GM15510 (cell line): Measurements from ENCODE around the gene APOLD1.

Experiments used
- POLR2A ChIP-seq: IDR thresholded peaks from 3 replicates; pipeline ENCODE4 v1.6.1; 2011; ENCODE audit warnings: borderline replicate concordance; ENCODE audit not compliant: insufficient read length; ENCODE audit errors: extremely low read depth

APOLD1 gene

DNA sequence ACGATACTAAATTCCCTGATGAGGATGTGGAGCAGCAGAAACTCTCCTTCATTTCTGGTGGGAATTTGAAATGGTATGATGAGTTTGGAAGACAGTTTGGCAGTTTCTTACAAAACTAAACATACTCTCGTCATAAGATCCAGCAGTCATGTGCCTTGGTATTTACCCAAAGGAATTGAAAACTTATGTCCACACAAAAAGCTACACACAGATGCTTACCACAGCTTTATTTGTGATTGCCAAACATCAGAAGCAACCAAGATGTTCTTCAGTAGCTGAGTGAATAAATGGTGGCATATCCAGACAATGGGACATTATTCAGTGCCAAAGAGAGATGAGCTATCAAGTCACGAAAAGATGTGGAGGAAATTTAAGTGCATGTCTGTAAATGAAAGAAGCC is 10.7 kb upstream of the APOLD1 start:
- no peak for TF ChIP-seq POLR2A

DNA sequence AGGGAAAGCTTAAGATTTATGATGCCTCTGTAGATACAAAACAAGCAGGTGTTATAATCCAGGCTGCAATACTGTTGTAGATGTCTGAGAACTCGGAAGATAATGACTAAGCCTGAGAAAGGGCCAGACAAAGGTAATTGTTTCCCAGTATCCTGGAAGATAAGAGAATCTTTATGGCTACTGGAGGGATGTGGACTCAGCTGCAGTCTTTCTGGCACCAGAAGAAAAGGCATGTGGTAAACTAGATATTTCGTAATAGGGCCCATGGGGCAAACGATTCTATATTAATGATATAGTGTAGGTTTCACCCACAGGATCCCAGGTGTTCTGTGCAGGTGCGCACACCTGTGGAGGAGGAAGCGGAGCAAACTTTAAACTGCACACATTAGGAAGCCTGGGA is 9.2 kb upstream of the APOLD1 start:
- TF ChIP-seq POLR2A, result no peak

DNA sequence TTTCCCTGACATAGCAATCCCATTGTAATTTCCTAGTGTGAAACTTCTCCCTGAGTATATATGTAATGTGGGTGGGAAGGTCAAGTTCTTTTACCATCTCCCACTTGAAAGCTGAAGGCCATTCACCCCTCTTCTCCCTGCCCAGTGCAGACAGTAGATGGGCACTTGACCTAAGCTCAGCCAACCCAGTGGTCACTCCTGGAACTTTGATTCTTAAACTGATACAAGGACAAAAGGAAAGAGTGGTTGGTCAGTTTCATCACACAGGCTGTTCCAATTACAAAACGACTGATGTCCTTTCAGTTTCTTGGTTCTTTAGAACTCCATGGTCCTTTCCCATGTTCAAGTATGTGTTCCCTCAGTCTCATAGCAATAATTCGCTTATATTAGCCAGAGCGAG is 8.4 kb upstream of the APOLD1 start:
- no peak for TF ChIP-seq POLR2A

DNA sequence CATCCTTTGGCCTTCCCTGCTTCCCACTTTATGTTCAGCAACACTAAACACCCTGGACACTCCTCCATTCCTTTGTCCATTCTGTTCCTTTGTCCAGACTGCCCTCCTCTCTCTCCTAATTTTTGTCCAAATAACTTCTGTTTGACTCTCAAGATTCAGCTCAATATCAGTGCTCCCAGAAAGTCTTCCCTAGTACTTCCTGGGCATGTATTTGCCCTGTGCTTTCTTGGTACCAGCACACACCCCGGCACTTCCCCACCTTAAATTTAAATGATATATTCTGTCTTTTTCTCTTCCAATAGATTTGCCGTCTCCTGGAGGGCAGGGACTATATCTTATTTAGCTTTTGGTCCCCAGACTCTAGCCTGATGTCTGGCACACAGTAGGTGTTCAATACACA is 6.5 kb upstream of the APOLD1 start:
- no peak for TF ChIP-seq POLR2A

DNA sequence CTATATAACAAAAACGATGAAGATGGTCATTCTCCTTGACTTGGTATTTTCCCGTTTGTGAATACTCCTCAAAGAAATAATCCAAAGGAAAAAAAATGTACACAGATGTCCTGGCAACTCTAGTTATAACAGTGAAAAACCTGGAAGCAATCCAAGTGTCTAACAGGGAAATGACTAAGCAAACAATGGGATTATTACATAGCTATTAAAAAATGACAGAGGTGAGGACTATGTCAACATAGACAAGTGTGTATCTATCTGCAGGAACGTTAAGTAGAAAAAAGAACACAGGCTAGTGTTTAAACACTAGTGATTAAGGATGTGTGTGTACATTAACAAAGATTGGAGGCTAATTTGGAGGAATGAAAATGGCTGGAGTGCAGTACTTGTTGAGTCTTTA is 5.9 kb upstream of the APOLD1 start:
- no peak for TF ChIP-seq POLR2A

DNA sequence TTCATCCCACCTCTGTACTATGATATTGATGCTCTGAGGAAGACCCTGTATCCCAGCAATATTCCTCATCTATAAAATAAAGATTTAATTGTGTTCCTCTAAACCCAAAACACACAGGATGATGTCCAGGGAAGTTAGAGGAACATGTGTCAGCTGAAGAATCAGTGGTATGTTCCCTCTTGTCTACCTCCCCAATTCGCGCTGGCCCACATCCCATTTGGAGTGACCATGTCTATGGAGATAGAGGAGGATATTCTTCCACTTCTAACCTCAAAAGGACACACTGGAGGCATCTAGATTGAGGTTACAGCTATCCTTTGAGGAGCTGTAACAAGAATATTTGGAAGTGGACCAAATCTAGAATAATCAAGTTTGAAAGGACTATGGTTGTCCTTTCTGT is 1.3 kb upstream of the APOLD1 start:
- TF ChIP-seq POLR2A, result no peak

DNA sequence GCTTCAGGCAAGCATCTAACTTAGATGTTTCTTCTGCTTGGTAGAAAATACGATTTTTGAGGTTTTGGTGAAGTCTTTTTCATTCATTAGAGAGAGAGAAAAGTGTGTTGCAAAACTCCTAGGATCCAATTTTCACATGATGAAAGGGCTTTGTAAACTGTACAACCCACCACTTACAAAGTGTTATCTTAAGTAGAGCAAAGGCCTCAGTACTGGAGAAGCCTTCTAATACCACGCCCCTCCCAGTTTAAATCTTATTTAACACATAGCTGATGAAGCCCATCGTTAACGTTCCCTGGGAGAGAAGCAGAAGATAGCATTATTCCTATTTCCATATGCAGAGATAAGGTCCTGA is 869 bp downstream of the APOLD1 start:
- TF ChIP-seq POLR2A, result no peak

DNA sequence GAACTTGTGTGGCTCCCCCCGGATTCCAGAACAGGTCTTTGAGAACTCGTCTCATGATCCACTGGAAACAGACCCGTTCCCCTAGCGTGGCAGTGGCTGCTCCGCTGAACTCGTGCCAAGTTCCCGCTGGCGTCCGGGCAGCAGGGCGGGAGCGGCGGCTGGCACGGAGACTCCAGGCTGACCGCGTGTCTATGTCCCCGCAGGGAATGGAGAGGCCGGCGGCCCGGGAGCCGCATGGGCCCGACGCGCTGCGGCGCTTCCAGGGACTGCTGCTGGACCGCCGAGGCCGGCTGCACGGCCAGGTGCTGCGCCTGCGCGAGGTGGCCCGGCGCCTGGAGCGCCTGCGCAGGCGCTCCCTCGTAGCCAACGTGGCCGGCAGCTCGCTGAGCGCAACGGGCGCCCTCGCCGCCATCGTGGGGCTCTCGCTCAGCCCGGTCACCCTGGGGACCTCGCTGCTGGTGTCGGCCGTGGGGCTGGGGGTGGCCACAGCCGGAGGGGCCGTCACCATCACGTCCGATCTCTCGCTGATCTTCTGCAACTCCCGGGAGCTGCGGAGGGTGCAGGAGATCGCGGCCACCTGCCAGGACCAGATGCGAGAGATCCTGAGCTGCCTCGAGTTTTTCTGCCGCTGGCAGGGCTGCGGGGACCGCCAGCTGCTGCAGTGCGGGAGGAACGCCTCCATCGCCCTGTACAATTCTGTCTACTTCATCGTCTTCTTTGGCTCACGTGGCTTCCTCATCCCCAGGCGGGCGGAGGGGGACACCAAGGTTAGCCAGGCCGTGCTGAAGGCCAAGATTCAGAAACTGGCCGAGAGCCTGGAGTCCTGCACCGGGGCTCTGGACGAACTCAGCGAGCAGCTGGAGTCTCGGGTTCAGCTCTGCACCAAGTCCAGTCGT is 1.5 kb downstream of the APOLD1 start:
- TF ChIP-seq POLR2A, result peak; percentile 94

DNA sequence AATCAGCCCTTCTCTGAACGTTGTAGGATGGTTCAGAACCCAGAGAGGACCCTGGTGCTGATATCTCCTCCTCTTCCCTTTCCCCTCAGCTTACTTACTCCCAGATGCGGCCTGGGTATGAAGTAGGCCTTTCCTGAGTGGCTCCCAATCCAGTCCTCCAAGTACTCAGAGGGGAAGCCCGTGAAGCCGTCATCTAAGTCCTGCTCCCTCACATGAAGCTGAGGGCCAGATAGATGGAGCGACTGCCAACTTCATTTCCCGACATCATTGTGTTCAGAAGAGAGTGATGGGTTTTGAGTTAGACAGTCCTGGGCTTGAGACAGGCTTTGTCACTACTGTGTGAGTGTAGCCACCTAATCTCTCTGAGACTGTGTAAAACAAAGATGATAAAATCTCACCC is 2.7 kb downstream of the APOLD1 start:
- TF ChIP-seq POLR2A, result no peak

DNA sequence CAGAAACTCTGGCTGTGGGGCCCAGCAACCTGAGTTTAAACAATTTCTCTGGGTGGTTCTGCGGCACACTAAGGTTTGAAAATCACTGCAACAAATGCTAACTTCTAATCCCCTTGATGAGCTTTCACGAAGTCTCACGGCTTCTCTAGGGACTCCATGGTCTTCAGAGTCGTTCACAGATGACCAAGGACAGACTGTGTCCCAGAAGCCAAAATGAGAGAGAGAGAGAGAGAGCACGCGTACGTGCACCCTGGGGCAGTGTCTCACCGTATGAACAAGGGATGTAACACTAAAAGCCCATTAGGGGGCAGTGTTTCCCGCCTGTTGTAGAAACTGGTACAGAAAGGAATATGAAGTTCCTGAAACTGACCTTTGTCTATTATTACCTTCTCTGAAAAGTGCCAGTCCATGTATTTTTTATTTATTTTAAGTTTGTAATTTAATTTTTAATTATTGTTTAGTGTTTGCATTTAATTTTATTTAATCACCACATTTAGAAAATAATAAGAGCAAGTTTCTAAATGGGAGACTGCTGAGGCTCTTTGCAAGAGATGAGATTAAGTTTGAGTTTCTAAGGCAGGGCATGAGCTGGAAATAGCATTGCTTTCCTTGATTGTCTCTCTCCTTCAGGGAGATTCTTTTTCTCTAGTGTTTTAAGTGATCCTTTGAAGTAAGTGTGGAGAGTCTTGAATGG is 3.4 kb downstream of the APOLD1 start:
- no peak for TF ChIP-seq POLR2A

DNA sequence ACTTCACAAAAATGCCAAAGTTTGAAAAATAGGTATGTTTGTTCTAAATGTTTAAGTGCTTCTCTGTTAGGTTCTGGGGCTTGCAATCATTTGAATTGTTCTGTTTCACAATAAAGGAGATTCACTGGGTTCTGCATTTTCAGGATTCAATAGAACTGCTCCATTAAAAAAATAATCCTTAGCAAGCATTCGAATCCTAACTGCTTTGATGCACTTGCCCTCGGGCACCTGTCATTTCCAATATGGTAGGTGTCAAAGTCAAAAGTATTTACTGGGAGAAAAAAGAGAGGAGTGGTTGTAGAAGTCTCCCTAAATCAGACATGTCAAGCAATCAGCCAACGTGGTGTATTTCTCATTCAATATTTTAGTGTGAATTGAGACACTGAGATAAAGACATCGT is 5.5 kb downstream of the APOLD1 start:
- TF ChIP-seq POLR2A, result no peak

DNA sequence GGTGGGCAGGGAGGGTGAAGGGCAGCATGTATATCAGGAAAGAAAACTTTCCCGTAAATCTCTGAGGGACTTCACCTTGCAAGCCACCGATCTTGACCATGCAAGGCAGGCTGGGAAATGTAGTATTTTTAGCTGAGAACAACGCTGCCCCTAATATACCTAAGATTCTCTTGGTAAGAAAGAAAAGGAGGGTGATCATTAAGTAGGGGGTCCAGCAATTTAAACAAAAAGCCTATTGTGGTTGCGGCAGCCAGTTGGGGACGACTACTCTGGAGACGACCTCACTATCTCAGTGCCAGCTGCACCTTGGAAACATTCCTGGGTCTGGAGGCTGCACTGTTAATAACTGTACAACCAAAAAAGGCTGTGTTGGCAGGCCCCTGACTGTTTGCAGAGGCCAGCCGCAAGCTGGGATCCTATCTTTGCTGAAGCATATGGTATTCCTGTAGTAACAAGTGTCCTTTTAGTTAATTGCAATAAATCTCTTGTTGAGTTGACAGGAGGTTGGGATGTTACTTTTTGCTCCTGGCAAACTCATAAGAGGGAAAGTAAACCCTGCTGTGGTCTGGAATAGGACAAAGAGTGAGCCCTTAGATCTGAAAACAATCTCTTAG is 6.4 kb downstream of the APOLD1 start:
- no peak for TF ChIP-seq POLR2A

DNA sequence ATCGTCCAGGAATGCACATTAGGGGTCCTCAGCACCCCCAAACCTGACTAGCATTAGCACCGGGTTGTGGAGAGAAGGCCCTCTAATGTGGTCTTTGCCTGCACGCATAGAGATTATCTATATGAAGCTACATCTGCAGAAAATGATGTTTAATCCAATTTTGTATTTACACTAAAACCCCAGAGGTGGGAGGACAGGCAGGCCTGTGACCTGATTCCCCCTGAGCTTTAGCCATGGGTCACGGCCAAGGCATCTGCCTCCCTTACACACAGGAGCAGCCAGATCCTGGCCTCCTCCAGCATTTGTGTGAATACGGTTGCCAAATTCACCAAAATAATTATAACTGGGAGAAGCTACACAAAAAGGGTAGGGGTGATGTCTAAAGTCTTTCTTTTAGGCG is 7.0 kb downstream of the APOLD1 start:
- TF ChIP-seq POLR2A, result no peak

DNA sequence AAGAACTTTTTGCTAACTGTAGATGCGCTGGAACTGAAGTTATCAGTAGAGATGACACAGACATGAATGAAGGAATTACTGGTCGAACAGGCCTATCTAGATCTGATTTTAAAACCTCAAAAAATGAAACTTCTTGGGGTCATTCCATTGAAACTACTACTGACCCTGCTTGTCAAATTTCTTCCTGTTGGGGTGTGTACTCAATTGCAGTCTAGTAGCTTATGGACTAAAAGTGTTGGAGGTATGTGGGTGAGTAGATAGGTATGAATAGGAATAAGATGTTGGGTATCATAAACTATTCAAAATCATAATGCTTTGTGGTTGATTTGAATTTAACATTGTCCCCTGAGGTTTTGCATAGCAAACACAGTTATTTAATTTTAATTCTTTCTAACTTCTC is 9.2 kb downstream of the APOLD1 start:
- no peak for TF ChIP-seq POLR2A

DNA sequence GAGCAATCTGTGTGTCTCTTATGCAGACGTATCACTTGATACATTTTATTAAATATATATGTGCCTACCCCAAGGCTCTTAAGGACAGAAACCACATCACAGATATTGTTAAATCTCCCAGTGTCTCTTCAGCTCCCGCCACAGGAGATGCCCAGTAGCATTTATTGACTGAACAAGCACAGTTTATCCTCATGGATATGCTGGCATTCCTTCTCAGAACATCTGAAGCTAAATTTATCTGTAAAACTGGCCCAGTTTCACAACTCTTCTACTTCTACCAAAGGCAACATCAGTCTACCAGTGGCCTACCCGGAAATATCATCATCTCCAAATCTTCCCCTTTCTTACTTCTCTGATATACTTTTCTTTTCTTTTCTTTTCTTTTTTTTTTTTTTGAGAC is 10.7 kb downstream of the APOLD1 start:
- no peak for TF ChIP-seq POLR2A

DNA sequence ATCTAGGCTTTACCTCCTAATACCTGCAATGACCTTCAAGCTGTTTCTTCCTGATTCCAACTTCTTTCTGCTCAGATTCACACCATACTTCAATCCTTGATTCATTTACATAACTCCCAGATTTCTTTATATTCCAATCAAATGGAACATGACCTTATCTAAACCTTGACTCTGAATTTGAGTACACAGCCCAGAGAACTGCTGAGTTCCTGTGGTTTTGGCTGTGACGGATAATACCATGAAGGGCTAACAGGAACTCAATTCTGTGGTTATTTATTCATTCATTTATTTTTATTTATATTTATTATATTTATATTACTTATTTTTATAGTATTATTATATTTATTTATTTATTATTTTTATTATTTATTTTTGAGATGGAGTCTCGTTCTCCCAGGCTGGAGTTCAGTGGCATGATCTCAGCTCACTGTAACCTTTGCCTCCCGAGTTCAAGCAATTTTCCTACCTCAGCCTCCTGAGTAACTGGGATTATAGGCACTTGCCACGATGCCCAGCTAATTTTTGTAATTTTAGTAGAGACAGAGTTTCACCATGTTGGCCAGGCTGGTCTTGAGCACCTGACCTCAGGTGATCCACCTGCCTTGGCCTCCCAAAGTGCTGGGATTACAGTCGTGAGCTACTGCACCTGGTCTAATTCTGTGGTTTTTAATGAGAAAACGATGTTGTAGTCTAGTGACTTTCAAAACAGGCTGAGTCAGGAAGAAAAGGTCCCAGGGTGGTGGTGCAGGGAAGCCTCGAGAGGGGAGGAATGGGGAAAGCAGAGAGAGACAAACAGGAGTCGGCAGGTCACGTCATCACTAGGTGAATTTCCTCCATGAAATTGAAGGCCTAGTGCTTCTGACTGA is 11.7 kb downstream of the APOLD1 start:
- TF ChIP-seq POLR2A, result no peak

DNA sequence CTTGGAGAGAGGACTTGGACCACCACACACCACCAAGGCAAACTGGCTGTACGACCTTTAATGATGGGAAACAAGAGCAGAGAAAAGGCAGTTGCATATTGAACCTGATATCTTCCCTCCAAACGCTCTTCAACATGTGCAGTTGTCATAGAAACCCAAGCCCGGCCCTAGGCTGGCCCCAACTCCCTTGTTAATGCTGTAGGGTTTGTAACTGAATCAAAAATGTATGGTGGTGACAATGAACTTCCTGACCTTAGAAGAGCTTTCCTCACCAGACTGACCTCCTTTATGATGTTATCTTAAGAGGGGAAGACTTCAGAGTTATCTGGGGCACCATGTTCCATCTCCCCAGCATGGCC is 12.3 kb downstream of the APOLD1 start:
- no peak for TF ChIP-seq POLR2A
